ENCODE results near the gene ACP7. TPM values are rescaled to one million over a fixed set of nuclear protein-coding genes. Genes with fewer than 3 reads are reported as not detected.

Gene ACP7
- polyA plus RNA-seq, 1 of the 3 experiments (the other 2 are of a cell fraction) = 0.36 TPM

GRCh38 chr19:39136225-39136940 is 52.2 kb downstream of the ACP7 start (continued):
- TF ChIP-seq USF1 (IDR thresholded peaks at IDR 0.05; ENCODE audit: borderline replicate concordance, low read depth) (no peak), EP300 (IDR thresholded peaks at IDR 0.05; ENCODE audit: borderline replicate concordance in 1 of 2, low read depth in 1 of 2, low read length in 1 of 2) (no peak), EZH2phosphoT487 (IDR thresholded peaks at IDR 0.05; ENCODE audit: borderline replicate concordance, low read depth) (no peak), IRF3 (IDR thresholded peaks at IDR 0.05; ENCODE audit: low read depth, low read length) (no peak)

- H3K4me1 ChIP-seq (ENCODE audit: control insufficient read depth in 1 of 2, insufficient read depth in 2 of 2, low read depth in 1 of 2, low read length in 1 of 2) = peaks cover 9 to 37% of the 10 kb centered on the region in 2 experiments; a peak in 3 of 4 replicates
- no peak overlapping the region for H3K9ac ChIP-seq
- H3K9me3 ChIP-seq = no peaks in the 10 kb centered on the region
- no peak overlapping the region for H2AFZ ChIP-seq (ENCODE audit: low read depth)
- whole genome bisulfite sequencing (ENCODE audit: low lambda C conversion rate) = 92% methylated on average over 11 of the region's 12 CpGs
- TF ChIP-seq GABPA (IDR thresholded peaks at IDR 0.05; ENCODE audit: low read depth) = no peak
- TF ChIP-seq EP300 (IDR thresholded peaks at IDR 0.05; ENCODE audit: borderline replicate concordance in 1 of 2, low read depth in 1 of 2, low read length in 1 of 2) = no peak
- no peak for TF ChIP-seq FOXJ3 (CRISPR knock-in tag; IDR thresholded peaks at IDR 0.05)
- CTCF ChIA-PET = interaction anchor here (1.1 kb wide), 1 partner anchor 20 kb away, joined by 3 read pairs; no protein-coding TSS in a partner anchor
- H3K9me2 ChIP-seq = no peaks in the 10 kb centered on the region
- POLR2A ChIA-PET = interaction anchor here (1.1 kb wide), 1 partner anchor 15 kb away, joined by 3 read pairs; no protein-coding TSS in a partner anchor
- no peak overlapping the region for H3K27ac ChIP-seq (ENCODE audit: low read depth in 2 of 2, low read length in 1 of 2)
- DNase-seq = peak; percentile 14
- no peaks in the 10 kb centered on the region for H3K27me3 ChIP-seq (ENCODE audit: insufficient read depth)
- H3K79me2 ChIP-seq (ENCODE audit: insufficient read depth) = peaks cover 100% of the 10 kb centered on the region
- no peak overlapping the region for H3K4me3 ChIP-seq (ENCODE audit: low read depth in 2 of 2, low read length in 1 of 2)
- H3F3A ChIP-seq (replicated peaks; ENCODE audit: insufficient read depth) = no peaks in the 10 kb centered on the region
- H4K20me1 ChIP-seq (ENCODE audit: insufficient read depth) = peaks cover 92% of the 10 kb centered on the region
- no peaks in the 10 kb centered on the region for H3K36me3 ChIP-seq (replicated peaks in 1 of 2; ENCODE audit: control insufficient read depth in 1 of 2, insufficient read depth in 2 of 2, low read length in 1 of 2)
- no peak overlapping the region for H3K4me2 ChIP-seq
Observed at GRCh38 chr19:39137131-39137530, 53.0 kb downstream of the ACP7 start.

GRCh38 chr19:39138221-39139211 is 54.3 kb downstream of the ACP7 start:
- Histone ChIP-seq H3K27ac (ENCODE audit: low read depth in 2 of 2, low read length in 1 of 2) (peak overlapping the region in 1 of 2 experiments; percentile 96; a peak in 2 of 4 replicates), H3K9me2 (no peaks in the 10 kb centered on the region), H3K27me3 (ENCODE audit: insufficient read depth) (no peaks in the 10 kb centered on the region), H3K4me3 (ENCODE audit: low read depth in 2 of 2, low read length in 1 of 2) (no peak overlapping the region), H2AFZ (ENCODE audit: low read depth) (no peak overlapping the region), H3K4me1 (ENCODE audit: control insufficient read depth in 1 of 2, insufficient read depth in 2 of 2, low read depth in 1 of 2, low read length in 1 of 2) (peaks cover 9 to 36% of the 10 kb centered on the region in 2 experiments; a peak in 3 of 4 replicates), H3K36me3 (replicated peaks in 1 of 2; ENCODE audit: control insufficient read depth in 1 of 2, insufficient read depth in 2 of 2, low read length in 1 of 2) (no peaks in the 10 kb centered on the region), H4K20me1 (ENCODE audit: insufficient read depth) (peaks cover 88% of the 10 kb centered on the region), H3K79me2 (ENCODE audit: insufficient read depth) (peaks cover 99% of the 10 kb centered on the region), H3K9ac (no peak overlapping the region), H3K9me3 (no peaks in the 10 kb centered on the region), H3K4me2 (no peak overlapping the region), H3F3A (replicated peaks; ENCODE audit: insufficient read depth) (no peaks in the 10 kb centered on the region)
- CTCF ChIA-PET = interaction anchor here (0.6 to 2.3 kb wide), 6 partner anchors 9 to 68 kb away, joined by 3 to 13 read pairs (median 3); no protein-coding TSS in a partner anchor
- WGBS (ENCODE audit: low lambda C conversion rate) = 92% methylated on average over 20 of the region's 20 CpGs
- DNase-seq = peak; percentile 29
- POLR2A ChIA-PET = no interaction called here
- TF ChIP-seq EZH2phosphoT487 (IDR thresholded peaks at IDR 0.05; ENCODE audit: borderline replicate concordance, low read depth) = no peak
- no peak for TF ChIP-seq YY1 (IDR thresholded peaks at IDR 0.05; ENCODE audit: low read depth)
- TF ChIP-seq MEF2A (IDR thresholded peaks at IDR 0.05; ENCODE audit: borderline replicate concordance, low read depth) = no peak
- TF ChIP-seq EP300 (IDR thresholded peaks at IDR 0.05; ENCODE audit: borderline replicate concordance in 1 of 2, low read depth in 1 of 2, low read length in 1 of 2) = no peak
- no peak for TF ChIP-seq MXI1 (IDR thresholded peaks at IDR 0.05; ENCODE audit: low read depth, low read length)
- no peak for TF ChIP-seq TAF1 (IDR thresholded peaks at IDR 0.05; ENCODE audit: borderline replicate concordance, low read depth, low read length)
- TF ChIP-seq GABPA (IDR thresholded peaks at IDR 0.05; ENCODE audit: low read depth) = no peak
- TF ChIP-seq FOXJ3 (CRISPR knock-in tag; IDR thresholded peaks at IDR 0.05) = no peak
- TF ChIP-seq ELF1 (IDR thresholded peaks at IDR 0.05) = no peak
